Stimulated activated CD8-positive, alpha-beta memory T cell treated with anti-CD3 and anti-CD28 coated beads, Interleukin-2, amount 100 ng/mL, for 48 hours (primary cell): Measurements from ENCODE around the gene SYDE1.

ENCODE experiments used
- DNase-seq, 2 donors: peaks; one replicate each; pipeline ENCODE4 v3.0.0-alpha.2; 2020; ENCODE audit warnings: low read depth in 2 of 2

The SYDE1 gene

GRCh38 chr19:15124572-15125231 is 17.5 kb downstream of the SYDE1 start:
- no peak for DNase-seq

- DNase-seq, result peak; percentile 98 to 99
These were observed 18.2 kb downstream of the SYDE1 start for GRCh38 chr19:15125232-15126067.

GRCh38 chr19:15126131-15126910 is 19.1 kb downstream of the SYDE1 start:
- DNase-seq, result no peak

DNA sequence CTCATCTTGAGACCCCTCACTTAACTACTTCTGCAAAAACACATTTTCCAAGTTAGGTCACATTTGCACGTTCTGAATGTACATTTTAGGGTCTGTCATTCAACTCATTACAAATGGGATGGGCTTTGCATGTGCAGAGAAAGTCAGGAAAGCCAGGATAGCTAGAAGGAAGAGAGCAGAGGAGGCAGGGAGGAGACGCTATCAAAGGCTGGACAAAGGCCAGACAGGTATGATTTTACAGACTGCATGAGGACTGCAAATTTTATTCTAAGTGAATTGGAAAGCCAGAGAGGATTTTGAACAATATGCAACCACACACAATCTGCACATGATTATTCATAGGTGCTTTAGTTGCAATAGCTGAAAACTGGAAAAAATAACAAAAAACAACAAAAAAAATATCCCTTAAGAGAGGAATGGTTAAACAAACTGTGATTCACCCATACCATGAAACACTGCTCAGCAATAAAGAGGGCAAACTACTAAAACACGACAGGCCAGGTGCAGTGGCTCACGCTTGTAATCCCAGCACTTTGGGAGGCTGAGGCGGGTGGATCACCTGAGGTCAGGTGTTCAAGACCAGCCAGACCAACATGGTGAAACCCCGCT is 21.1 kb downstream of the SYDE1 start:
- DNase-seq, result no peak

- DNase-seq, result no peak
These were observed 22.8 kb downstream of the SYDE1 start for GRCh38 chr19:15129856-15130585.

DNA sequence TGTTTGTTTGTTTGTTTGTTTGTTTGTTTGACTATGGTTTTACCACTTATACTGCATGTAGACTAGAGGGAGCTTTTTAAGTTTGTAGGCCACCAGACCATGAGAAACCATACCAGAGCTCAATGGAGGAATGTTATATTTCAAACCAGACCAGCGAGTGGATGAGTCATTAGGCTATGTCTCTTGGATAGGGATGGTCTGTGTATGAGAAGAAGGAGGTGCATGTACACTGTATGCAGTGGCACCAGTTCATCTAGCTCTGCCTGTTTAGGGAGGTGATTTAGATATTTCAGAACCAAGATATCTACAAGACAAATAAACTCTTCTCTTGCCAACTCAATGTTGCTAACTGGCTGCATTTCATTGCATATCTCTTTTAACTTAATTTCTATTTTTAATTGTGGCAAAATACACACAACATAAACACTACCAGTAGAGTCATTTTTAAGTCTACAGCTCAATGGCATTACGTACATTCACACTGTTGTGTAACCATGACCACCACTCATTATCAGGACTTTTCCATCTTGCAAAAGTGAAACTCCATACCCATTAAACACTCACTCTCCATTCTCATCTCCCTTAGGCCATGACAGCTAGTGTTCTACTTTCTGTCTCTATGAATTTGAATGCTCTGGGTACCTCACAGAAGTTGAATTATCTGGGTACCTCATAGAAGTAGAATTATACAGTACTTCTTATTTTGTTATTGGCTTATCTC is 29.2 kb downstream of the SYDE1 start:
- DNase-seq, result no peak

DNA sequence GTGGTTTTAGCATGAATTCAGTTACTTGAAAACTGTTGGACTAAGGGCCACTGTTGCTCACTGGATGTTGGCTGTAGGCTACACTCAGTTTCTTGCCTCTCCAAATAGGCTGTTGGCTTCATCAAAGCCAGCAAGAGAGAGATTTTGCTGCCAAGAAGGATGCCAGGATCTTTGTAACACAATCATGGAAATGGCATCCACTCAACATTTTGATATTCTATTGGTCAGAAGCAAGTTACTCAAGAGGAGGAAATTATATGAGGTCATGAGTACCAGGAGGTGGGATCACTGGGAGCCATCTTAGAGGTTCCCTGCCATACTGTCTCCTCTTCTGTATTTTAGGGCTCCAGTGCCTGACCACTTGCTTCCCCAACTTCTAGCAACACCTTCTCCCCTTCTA is 30.6 kb downstream of the SYDE1 start:
- no peak for DNase-seq

DNA sequence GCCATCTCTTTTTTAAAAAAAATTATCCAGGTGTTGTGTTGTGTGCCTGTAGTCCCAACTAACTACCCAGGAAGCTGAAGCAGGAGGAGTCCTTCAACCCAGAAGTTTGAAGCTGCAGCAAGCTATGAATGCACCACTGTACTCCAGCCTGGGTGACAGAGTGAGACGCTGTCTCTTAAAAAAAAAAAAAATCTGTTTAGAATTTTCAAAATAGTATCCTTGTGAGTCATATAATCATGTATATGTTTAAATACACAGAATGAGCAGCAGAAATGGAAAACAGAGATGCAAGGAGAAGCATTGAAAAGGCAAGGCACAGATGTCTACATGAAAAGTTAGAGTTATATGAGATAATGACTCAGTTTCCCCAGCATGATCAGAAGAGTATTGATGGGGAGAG is 31.2 kb downstream of the SYDE1 start:
- DNase-seq, result no peak

GRCh38 chr19:15141143-15141542 is 33.9 kb downstream of the SYDE1 start:
- no peak for DNase-seq

- DNase-seq, result no peak
These were observed 35.1 kb downstream of the SYDE1 start for GRCh38 chr19:15142313-15142712.

DNA sequence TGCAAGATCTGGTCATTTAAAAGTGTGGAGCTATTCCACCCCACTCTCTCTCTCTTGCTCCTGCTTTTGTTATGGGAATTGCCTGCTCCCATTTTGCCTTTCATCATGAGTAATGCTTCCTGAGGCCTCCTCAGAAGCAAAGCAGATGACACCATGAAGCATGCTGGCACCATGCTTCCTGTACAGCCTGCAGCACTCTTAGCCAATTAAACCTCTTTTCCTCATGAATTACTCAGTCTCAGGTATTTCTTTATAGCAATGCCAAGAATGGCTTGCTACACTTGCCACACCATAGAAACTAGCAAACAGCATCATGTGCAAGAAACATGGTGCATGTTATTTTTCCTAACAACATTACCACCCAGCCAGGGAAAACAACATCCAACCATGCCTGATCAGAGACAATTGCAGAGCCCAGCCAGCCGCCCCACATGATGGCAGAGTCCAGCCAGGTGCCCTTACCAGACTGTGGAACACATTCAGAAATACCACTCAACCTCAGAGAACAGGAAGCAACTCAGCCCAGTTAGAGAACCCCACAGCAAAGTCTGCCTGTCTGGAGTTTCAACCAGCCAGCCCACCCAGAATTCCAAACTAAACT is 36.9 kb downstream of the SYDE1 start:
- DNase-seq, result no peak

DNA sequence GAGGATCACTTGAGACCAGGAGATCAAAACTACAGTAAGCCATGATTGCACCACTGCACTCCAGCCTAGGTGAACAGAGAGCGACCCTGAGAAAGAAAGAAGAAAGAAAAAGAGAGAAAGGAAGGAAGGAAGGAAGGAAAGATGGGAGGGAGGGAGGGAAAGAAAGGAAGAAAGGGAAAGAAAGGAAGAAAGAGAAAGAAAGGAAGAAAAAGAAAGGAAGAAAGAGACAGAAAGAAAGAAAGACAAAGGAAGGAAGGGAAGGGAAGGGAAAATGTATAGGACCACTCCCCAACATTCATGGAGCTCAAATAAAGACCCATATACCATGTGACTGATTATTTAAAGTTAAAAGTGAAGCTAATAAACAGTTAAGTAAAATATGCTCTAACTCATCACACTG is 39.9 kb downstream of the SYDE1 start:
- no peak for DNase-seq

DNA sequence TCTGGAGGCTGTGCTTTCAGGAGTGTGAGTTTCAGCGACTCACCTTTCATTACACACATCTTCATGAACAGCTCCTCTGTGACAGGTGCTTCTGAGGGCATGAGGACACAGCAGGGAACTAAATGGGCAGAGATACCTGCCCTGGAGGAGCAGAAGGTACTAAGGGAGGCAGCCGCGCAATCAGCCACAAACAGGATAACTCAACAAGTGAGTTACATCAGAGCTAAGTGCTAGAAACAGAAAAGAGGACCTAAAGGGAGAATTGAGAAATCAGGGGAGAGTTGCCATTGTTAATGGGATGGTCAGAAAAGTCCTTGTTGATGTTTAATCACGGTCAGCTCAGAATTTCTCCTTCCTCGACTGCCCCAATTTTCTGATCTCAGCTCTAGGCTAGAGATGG is 42.5 kb downstream of the SYDE1 start:
- DNase-seq, result no peak

- DNase-seq, result peak in 1 of 2 donors; percentile 20
These were observed 46.9 kb downstream of the SYDE1 start for GRCh38 chr19:15154002-15154612.

GRCh38 chr19:15155296-15155695 is 48.1 kb downstream of the SYDE1 start:
- no peak for DNase-seq

DNA sequence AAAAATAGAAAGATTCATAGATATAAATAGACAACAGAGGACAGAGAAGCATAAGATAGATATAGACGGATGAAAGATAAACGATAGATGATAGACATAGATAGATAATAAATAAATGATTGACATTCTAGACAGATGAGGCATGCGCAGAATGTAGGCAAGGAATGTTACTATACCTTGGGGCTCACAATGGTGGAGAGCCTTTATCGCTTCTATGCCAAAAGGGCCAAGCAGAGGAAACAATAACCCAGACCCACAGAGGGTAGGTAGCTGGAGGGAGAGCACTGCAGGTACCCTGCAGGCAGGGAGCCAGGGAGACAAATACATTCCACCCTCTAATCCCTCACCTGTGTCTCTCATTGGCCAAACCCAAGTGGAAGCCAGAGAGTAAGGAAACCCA is 49.2 kb downstream of the SYDE1 start:
- DNase-seq, result no peak

DNA sequence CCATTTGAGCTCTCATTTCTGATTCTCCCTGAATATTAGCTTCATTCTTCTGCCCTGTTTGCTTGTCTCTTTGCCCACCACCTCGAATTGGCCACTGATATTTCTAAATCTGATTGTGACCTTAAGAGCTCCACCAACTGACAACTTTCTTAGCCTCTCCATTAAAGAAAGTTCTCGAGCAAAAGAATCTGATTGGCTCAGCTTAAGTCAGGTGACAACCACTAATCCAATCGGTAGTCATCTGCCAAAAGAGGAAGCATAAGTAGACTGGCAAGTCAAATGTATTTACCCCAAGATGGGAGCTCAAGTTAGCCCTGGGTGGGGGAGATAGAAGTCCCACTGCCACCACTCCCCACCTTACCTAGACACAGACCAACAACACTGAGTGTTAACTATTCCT is 52.0 kb downstream of the SYDE1 start:
- DNase-seq, result no peak

DNA sequence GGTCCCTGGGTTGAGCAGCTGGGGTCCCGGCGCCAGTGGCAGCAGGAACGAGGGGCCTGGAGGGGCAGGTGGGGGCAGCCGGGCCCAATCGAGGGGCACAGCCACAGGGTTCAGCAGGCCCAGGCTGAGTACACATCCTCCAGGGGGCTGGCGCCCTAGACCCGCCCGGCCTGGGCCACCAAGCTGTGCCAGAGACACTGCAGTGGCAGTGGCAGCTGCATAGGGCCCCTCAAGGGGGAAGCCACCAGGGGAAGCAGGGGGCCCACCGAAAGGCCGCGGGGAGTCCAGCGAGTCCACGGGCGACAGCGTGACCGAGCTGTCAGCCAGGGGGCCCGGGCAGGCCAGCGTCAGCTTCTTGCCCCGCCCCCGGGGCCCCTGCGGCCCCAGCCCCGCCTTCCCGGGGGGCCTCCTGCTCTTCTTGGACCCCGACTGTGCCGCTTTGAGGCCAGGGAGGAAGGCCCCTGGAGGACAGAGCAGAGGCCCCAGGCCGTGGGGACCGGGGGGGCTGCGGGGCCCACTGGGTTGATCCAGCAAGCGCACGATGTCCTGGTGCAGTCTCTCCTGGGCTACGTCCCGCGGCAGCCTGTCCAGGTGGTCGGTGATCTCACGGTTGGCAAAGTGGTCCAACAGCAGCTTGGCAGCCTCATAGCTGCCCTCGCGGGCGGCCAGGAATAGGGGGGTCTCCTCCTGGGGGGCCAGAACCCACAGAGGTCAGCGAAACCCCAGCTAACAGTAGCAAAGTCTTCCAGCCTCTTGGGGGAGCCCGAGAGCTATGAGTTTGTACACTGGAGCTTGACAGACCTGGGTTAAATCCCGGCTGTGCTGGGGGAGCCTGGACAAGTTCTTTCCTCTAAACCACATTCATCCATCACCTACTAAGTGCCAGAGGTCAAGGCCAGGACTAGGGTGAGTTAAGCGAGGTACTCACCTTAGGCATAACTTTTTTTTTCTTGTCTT is 54.1 kb downstream of the SYDE1 start:
- DNase-seq, result no peak
